Neural cell (in vitro differentiated cells): Measurements from ENCODE around the gene MYLK.

ENCODE experiments used
- EZH2 ChIP-seq: fragments of 200-600, 300-800 bp; shearing (Covaris generic), sonication (generic); IDR thresholded peaks from 2 replicates; pipeline ENCODE4 v1.6.1; 2014; ENCODE audit warnings: antibody characterized with exemption, low read length, borderline replicate concordance, mild to moderate bottlenecking; ENCODE audit not compliant: insufficient read depth, poor library complexity, severe bottlenecking
- TAF1 ChIP-seq: IDR thresholded peaks from 2 replicates; pipeline ENCODE4 v1.6.1; 2012; ENCODE audit warnings: low read depth

DNA sequence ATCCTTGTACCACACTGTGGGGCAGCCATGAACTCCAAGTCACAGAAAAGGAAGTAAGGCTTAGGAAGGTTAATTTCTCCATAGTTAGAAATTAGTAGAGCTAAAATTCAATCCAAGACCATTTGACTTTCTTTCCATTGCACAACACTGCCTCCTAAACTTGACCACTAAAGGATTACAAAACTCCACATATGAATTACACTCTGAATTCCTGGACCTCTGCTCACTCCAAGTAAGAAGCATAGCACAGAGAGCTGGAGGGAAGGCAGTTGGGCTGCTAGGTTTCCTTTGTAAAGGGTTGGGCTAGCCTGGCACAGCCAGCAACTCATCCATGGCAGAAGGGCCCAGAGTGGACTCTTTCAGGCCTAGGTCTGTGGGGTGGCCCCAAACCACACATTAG is 134.4 kb downstream of the MYLK start:
- no peak for TF ChIP-seq EZH2
- no peak for TF ChIP-seq TAF1
